ENCODE data around the gene MC3R. TPM values are rescaled to one million over a fixed set of nuclear protein-coding genes. Genes with fewer than 3 reads are reported as not detected.

MC3R gene
- total RNA-seq, 2 donors from 2014 or later, result not detected

GRCh38 chr20:56208121-56208520 is 40.4 kb upstream of the MC3R start:
- DNase-seq, result no peak
- peaks cover 70% of the 10 kb centered on the region for H3K9me3 ChIP-seq (ENCODE audit: control insufficient read depth, low read length)
- H3K27ac ChIP-seq (ENCODE audit: low read depth, low read length), result no peak overlapping the region
- no peaks in the 10 kb centered on the region for H3K27me3 Mint-ChIP-seq (ENCODE audit: insufficient read depth)
- H3K9ac ChIP-seq (ENCODE audit: extremely low read depth, low read length, poor library complexity, severe bottlenecking), result no peak overlapping the region
- H3K36me3 ChIP-seq (ENCODE audit: control insufficient read depth, insufficient read depth, low read length), result no peaks in the 10 kb centered on the region
- no peaks in the 10 kb centered on the region for H3K4me1 Mint-ChIP-seq
- no peak overlapping the region for H3K27ac Mint-ChIP-seq
- H3K4me3 ChIP-seq (ENCODE audit: low read length), result no peak overlapping the region
- H3K36me3 Mint-ChIP-seq (ENCODE audit: low read depth), result no peaks in the 10 kb centered on the region
- H3K4me1 ChIP-seq (ENCODE audit: control insufficient read depth, insufficient read depth, low read length), result no peaks in the 10 kb centered on the region
- H3K27me3 ChIP-seq (ENCODE audit: control insufficient read depth, insufficient read depth, low read length, poor library complexity, severe bottlenecking), result no peaks in the 10 kb centered on the region
- peaks cover 86% of the 10 kb centered on the region for H3K9me3 Mint-ChIP-seq
- no peak for TF ChIP-seq CTCF (conservative IDR thresholded peaks at IDR 0.05)
- H3K4me3 Mint-ChIP-seq, result no peak overlapping the region
- WGBS, 2 experiments (ENCODE audit: insufficient coverage in 1 of 2, insufficient read length in 1 of 2), result 75 to 90% methylated on average over 1 of the region's 1 CpG

GRCh38 chr20:56211051-56211450 is 37.5 kb upstream of the MC3R start:
- no peak for DNase-seq
- H3K9me3 Mint-ChIP-seq, result peaks cover 92% of the 10 kb centered on the region
- no peaks in the 10 kb centered on the region for H3K27me3 Mint-ChIP-seq (ENCODE audit: insufficient read depth)
- no peak overlapping the region for H3K27ac Mint-ChIP-seq
- no peak overlapping the region for H3K4me3 Mint-ChIP-seq
- Histone ChIP-seq H3K9ac (ENCODE audit: extremely low read depth, low read length, poor library complexity, severe bottlenecking) (no peak overlapping the region), H3K4me1 (ENCODE audit: control insufficient read depth, insufficient read depth, low read length) (no peaks in the 10 kb centered on the region), H3K27me3 (ENCODE audit: control insufficient read depth, insufficient read depth, low read length, poor library complexity, severe bottlenecking) (no peaks in the 10 kb centered on the region), H3K36me3 (ENCODE audit: control insufficient read depth, insufficient read depth, low read length) (no peaks in the 10 kb centered on the region), H3K4me3 (ENCODE audit: low read length) (no peak overlapping the region), H3K27ac (ENCODE audit: low read depth, low read length) (no peak overlapping the region), H3K9me3 (ENCODE audit: control insufficient read depth, low read length) (peaks cover 65% of the 10 kb centered on the region)
- no peaks in the 10 kb centered on the region for H3K36me3 Mint-ChIP-seq (ENCODE audit: low read depth)
- 47 to 56% methylated on average over 3 to 5 of the region's 5 CpGs for WGBS, 2 experiments (ENCODE audit: insufficient coverage in 1 of 2, insufficient read length in 1 of 2)
- TF ChIP-seq CTCF (conservative IDR thresholded peaks at IDR 0.05), result no peak
- H3K4me1 Mint-ChIP-seq, result no peaks in the 10 kb centered on the region

GRCh38 chr20:56212091-56212490 is 36.4 kb upstream of the MC3R start:
- TF ChIP-seq CTCF (conservative IDR thresholded peaks at IDR 0.05), result no peak
- H3K4me3 ChIP-seq (ENCODE audit: low read length), result no peak overlapping the region
- H3K4me1 Mint-ChIP-seq, result no peaks in the 10 kb centered on the region
- DNase-seq, result no peak
- H3K27ac ChIP-seq (ENCODE audit: low read depth, low read length), result no peak overlapping the region
- no peaks in the 10 kb centered on the region for H3K36me3 Mint-ChIP-seq (ENCODE audit: low read depth)
- peaks cover 63% of the 10 kb centered on the region for H3K9me3 ChIP-seq (ENCODE audit: control insufficient read depth, low read length)
- peaks cover 92% of the 10 kb centered on the region for H3K9me3 Mint-ChIP-seq
- H3K9ac ChIP-seq (ENCODE audit: extremely low read depth, low read length, poor library complexity, severe bottlenecking), result no peak overlapping the region
- 83 to 86% methylated on average over 6 to 9 of the region's 9 CpGs for WGBS, 2 experiments (ENCODE audit: insufficient coverage in 1 of 2, insufficient read length in 1 of 2)
- no peak overlapping the region for H3K4me3 Mint-ChIP-seq
- H3K27me3 Mint-ChIP-seq (ENCODE audit: insufficient read depth), result no peaks in the 10 kb centered on the region
- H3K27ac Mint-ChIP-seq, result no peak overlapping the region
- H3K4me1 ChIP-seq (ENCODE audit: control insufficient read depth, insufficient read depth, low read length), result no peaks in the 10 kb centered on the region
- no peaks in the 10 kb centered on the region for H3K27me3 ChIP-seq (ENCODE audit: control insufficient read depth, insufficient read depth, low read length, poor library complexity, severe bottlenecking)
- H3K36me3 ChIP-seq (ENCODE audit: control insufficient read depth, insufficient read depth, low read length), result no peaks in the 10 kb centered on the region
